Body of pancreas (tissue), 4 donors: ENCODE data around the gene GALP. TPM values are rescaled to one million over a fixed set of nuclear protein-coding genes. Genes with fewer than 3 reads are reported as not detected.
"Not testable (repeated sequence)": the region's sequence is repeated elsewhere in the genome, so short reads cannot be mapped to it uniquely, and the experiment has no call there.

ENCODE experiments used
- ATAC-seq: fragments of 150-250 bp; one replicate; pipeline ENCODE4 v1.9.1; 2016
- DNase-seq, 4 donors: peaks; one replicate each; pipeline ENCODE4 v3.0.0-alpha.2; 2019
- H3K27ac ChIP-seq, 4 donors: fragments of 200-600 bp; sonication (generic); 1 replicate in 3 of 4; 2 replicates in 1 of 4; pipeline versions ENCODE4 v1.5.1 to v1.6.1; 2016 to 2019; ENCODE audit warnings: mild to moderate bottlenecking in 1 of 4, mixed read lengths in 1 of 4, moderate library complexity in 1 of 4
- H3K27me3 ChIP-seq, 2 donors: fragments of 200-600 bp; sonication (generic); one replicate each; pipeline ENCODE4 v1.6.0; 2016; ENCODE audit warnings: mild to moderate bottlenecking in 1 of 2
- H3K36me3 ChIP-seq, 2 donors: fragments of 200-600 bp; sonication (generic); replicated peaks in 1 of 2; 2 replicates each; pipeline ENCODE4 v1.5.1; 2016; ENCODE audit warnings: low read depth in 2 of 2; ENCODE audit not compliant: insufficient read depth in 1 of 2
- H3K4me1 ChIP-seq: fragments of 200-600 bp; sonication (generic); one replicate; pipeline ENCODE4 v1.6.0; 2016
- H3K4me3 ChIP-seq, 2 donors: fragments of 200-600 bp; sonication (generic); 1 replicate in 1 of 2; 2 replicates in 1 of 2; pipeline ENCODE4 v1.5.1; 2016 to 2019
- H3K9me3 ChIP-seq, 3 donors: fragments of 200-600 bp; sonication (generic); 1 replicate in 2 of 3; 2 replicates in 1 of 3; pipeline ENCODE4 v1.5.1; 2016
- CTCF ChIP-seq, 7 experiments: fragments of 450-650 bp in 4 of 7; fragments of 200-600 bp in 3 of 7; sonication (generic) in 3 of 7; IDR thresholded peaks; one replicate each; pipeline ENCODE4 v1.5.1; 2016 to 2019; ENCODE audit warnings: antibody characterized with exemption in 7 of 7
- POLR2A ChIP-seq, 3 donors: fragments of 450-650 bp; IDR thresholded peaks; one replicate each; pipeline ENCODE4 v1.6.1; 2016; ENCODE audit warnings: antibody characterized with exemption in 3 of 3, mild to moderate bottlenecking in 2 of 3
- WGBS, 2 donors: methylation state at CpG; one replicate each; pipeline ENCODE4 v1.1.5; 2017; 5-methylcytosine and 5-hydroxymethylcytosine counted together
- intact Hi-C: fragments of 100-400 bp; cut with DNase I; formaldehyde crosslinking; loops from one replicate; pipeline ENCODE4 v1.15.1; 2023
- total RNA-seq, 2 donors: library from RNA; depleted of rRNA; stranded (reverse); fragments of >200 nt; gene quantifications; one replicate each; pipeline ENCODE4 v1.1.0, GENCODE V29; 2016

The GALP gene
- total RNA-seq, 2 donors from 2014 or later = not detected

GRCh38 chr19:56147307-56147706 is 28.5 kb upstream of the GALP start:
- H3K9me3 ChIP-seq = no peaks in the 10 kb centered on the region
- no peak overlapping the region for H3K4me3 ChIP-seq
- H3K36me3 ChIP-seq = peaks cover 0 to 2% of the 10 kb centered on the region in 2 donors
- peaks cover 68% of the 10 kb centered on the region for H3K4me1 ChIP-seq
- WGBS, 2 donors = 31% methylated on average over 21 of the region's 22 CpGs; no CpG with 5 or more reads in 1 of the 2 donors
- DNase-seq (peak in 3 of 4 donors; percentile 42 to 52 (median 43)), ATAC-seq (peak; percentile 17)
- TF ChIP-seq POLR2A (IDR thresholded peaks at IDR 0.05) = no peak
- no peak for TF ChIP-seq CTCF (IDR thresholded peaks at IDR 0.05)
- intact Hi-C loops = loop anchor here (5.0 kb wide), 1 partner anchor 40 kb away; no protein-coding TSS in a partner anchor
- no peaks in the 10 kb centered on the region for H3K27me3 ChIP-seq
- peak overlapping the region; percentile 58 to 98 (median 94) for H3K27ac ChIP-seq

GRCh38 chr19:56148096-56148495 is 27.7 kb upstream of the GALP start:
- Histone ChIP-seq H3K9me3 (no peaks in the 10 kb centered on the region), H3K4me3 (no peak overlapping the region), H3K4me1 (peaks cover 68% of the 10 kb centered on the region), H3K36me3 (peaks cover 0 to 2% of the 10 kb centered on the region in 2 donors), H3K27me3 (no peaks in the 10 kb centered on the region), H3K27ac (peak overlapping the region in 2 of 4 donors; percentile 95 to 98)
- no peak for TF ChIP-seq CTCF (IDR thresholded peaks at IDR 0.05)
- TF ChIP-seq POLR2A (IDR thresholded peaks at IDR 0.05) = no peak
- intact Hi-C loops = loop anchor here (5.0 kb wide), 1 partner anchor 41 kb away; no protein-coding TSS in a partner anchor
- no peak for DNase-seq
- no peak for ATAC-seq
- WGBS, 2 donors = 90 to 92% methylated on average over 12 to 15 of the region's 15 CpGs

GRCh38 chr19:56148955-56149655 is 26.7 kb upstream of the GALP start:
- not testable (repeated sequence) for H3K36me3 ChIP-seq, H3K9me3 ChIP-seq, ATAC-seq, H3K4me3 ChIP-seq, H3K27ac ChIP-seq, DNase-seq, H3K27me3 ChIP-seq
- 94 to 95% methylated on average over 12 of the region's 12 CpGs for whole genome bisulfite sequencing, 2 donors
- intact Hi-C loops = loop anchor here (5.0 kb wide), 1 partner anchor 42 kb away; no protein-coding TSS in a partner anchor
- peaks cover 68% of the 10 kb centered on the region for H3K4me1 ChIP-seq

- DNase-seq (no peak), ATAC-seq (no peak)
- Histone ChIP-seq H3K27me3 (no peaks in the 10 kb centered on the region), H3K4me1 (peaks cover 68% of the 10 kb centered on the region), H3K9me3 (no peaks in the 10 kb centered on the region), H3K4me3 (no peak overlapping the region), H3K36me3 (peaks cover 0 to 2% of the 10 kb centered on the region in 2 donors), H3K27ac (peak overlapping the region in 2 of 4 donors; percentile 1 to 33)
- TF ChIP-seq POLR2A (IDR thresholded peaks at IDR 0.05) = no peak
- TF ChIP-seq CTCF (IDR thresholded peaks at IDR 0.05) = no peak
- 84 to 98% methylated on average over 5 of the region's 5 CpGs for WGBS, 2 donors
- intact Hi-C loops = loop anchor here (5.0 kb wide), 1 partner anchor 42 kb away; no protein-coding TSS in a partner anchor
These were observed 26.2 kb upstream of the GALP start for GRCh38 chr19:56149656-56150038.

GRCh38 chr19:56150358-56150757 is 25.4 kb upstream of the GALP start:
- no peak for ATAC-seq
- no peak for DNase-seq
- H3K36me3 ChIP-seq = peaks cover 0 to 2% of the 10 kb centered on the region in 2 donors
- no peak overlapping the region for H3K4me3 ChIP-seq
- peak overlapping the region in 2 of 4 donors; percentile 1 to 33 for H3K27ac ChIP-seq
- WGBS, 2 donors = 71 to 76% methylated on average over 11 of the region's 11 CpGs
- H3K27me3 ChIP-seq = no peaks in the 10 kb centered on the region
- intact Hi-C loops = no loop called here
- peaks cover 68% of the 10 kb centered on the region for H3K4me1 ChIP-seq
- H3K9me3 ChIP-seq = no peaks in the 10 kb centered on the region
- TF ChIP-seq POLR2A (IDR thresholded peaks at IDR 0.05) = no peak
- no peak for TF ChIP-seq CTCF (IDR thresholded peaks at IDR 0.05)
